ENCODE results near the gene DMD.

DNA sequence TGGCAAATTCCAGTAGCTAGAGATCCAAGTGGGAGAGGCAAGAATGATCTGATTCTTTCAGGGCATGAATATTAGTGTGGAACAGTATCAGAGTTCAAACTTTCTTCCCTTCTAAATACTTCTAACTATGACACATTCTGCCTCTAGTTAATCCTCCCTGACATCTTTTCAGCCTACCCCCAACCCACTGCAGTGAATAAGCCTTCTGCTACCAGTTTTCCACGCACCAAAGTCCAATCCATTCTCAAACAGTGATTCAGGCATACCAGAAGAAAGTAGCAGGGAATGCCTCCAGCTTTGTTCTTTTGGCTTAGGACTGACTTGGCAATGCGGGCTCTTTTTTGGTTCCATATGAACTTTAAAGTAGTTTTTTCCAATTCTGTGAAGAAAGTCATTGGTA, 1984.1 kb downstream of the DMD start:
- no peak for TF ChIP-seq POLR2AphosphoS5 (IDR thresholded peaks at IDR 0.05; ENCODE audit: low read depth, low read length)
- TF ChIP-seq REST (IDR thresholded peaks at IDR 0.05; ENCODE audit: insufficient read depth in 1 of 2, low read depth in 2 of 2, low read length in 2 of 2) = no peak
